Stimulated activated CD8-positive, alpha-beta memory T cell treated with anti-CD3 and anti-CD28 coated beads, Interleukin-15, amount 100 ng/mL, for 4 hours (primary cell): Measurements from ENCODE around the gene NDUFA13.
A peak's percentile ranks its signal among the peaks of the same experiment; 100 is the strongest.

Source experiments
- DNase-seq, 2 donors: peaks; one replicate each; pipeline ENCODE4 v3.0.0-alpha.2; 2020; ENCODE audit warnings: low read depth in 2 of 2

The NDUFA13 gene

GRCh38 chr19:19507354-19507753, 8.7 kb upstream of the NDUFA13 start:
- DNase-seq = no peak

- no peak for DNase-seq
Measured at GRCh38 chr19:19508217-19508616, 7.8 kb upstream of the NDUFA13 start.

- no peak for DNase-seq
Measured at GRCh38 chr19:19510432-19510831, 5.6 kb upstream of the NDUFA13 start.

- no peak for DNase-seq
Measured at GRCh38 chr19:19513682-19514081, 2.3 kb upstream of the NDUFA13 start.

- DNase-seq = no peak
Measured at GRCh38 chr19:19514215-19514657, 1.8 kb upstream of the NDUFA13 start.

- DNase-seq = no peak
Measured at GRCh38 chr19:19514881-19515641, 964 bp upstream of the NDUFA13 start, which contains the start of gene TSSK6. Gene TSSK6, minus strand, starts transcription at chr19:19515548. Its CDS starts 121 bp downstream, at chr19:19515427.

- DNase-seq = no peak
Measured at GRCh38 chr19:19517235-19517619, 1.2 kb downstream of the NDUFA13 start.

- no peak for DNase-seq
Measured at GRCh38 chr19:19520989-19521388, 5.0 kb downstream of the NDUFA13 start.

- no peak for DNase-seq
Measured at GRCh38 chr19:19523177-19523576, 7.2 kb downstream of the NDUFA13 start.

GRCh38 chr19:19524053-19524452, 8.0 kb downstream of the NDUFA13 start:
- DNase-seq = no peak

GRCh38 chr19:19525611-19526380, 9.8 kb downstream of the NDUFA13 start:
- no peak for DNase-seq

- DNase-seq = no peak
Measured at GRCh38 chr19:19526581-19527370, 10.8 kb downstream of the NDUFA13 start.

- no peak for DNase-seq
Measured at GRCh38 chr19:19527371-19527656, 11.3 kb downstream of the NDUFA13 start.

GRCh38 chr19:19527674-19528625, 11.9 kb downstream of the NDUFA13 start:
- DNase-seq = no peak

GRCh38 chr19:19528721-19529490, 12.9 kb downstream of the NDUFA13 start, which contains the start of gene YJEFN3:
Gene YJEFN3, plus strand, starts transcription at chr19:19528911. Its CDS starts 22 bp downstream, at chr19:19528933.
- no peak for DNase-seq

- DNase-seq = no peak
Measured at GRCh38 chr19:19529783-19530422, 13.9 kb downstream of the NDUFA13 start.

- no peak for DNase-seq
Measured at GRCh38 chr19:19530423-19530804, 14.4 kb downstream of the NDUFA13 start.

- DNase-seq = no peak
Measured at GRCh38 chr19:19530889-19531288, 14.9 kb downstream of the NDUFA13 start.

GRCh38 chr19:19531951-19532805, 16.2 kb downstream of the NDUFA13 start:
- peak; percentile 54 to 59 for DNase-seq
